ENCODE results near the gene ACTA1.
"Not testable (repeated sequence)": the region's sequence is repeated elsewhere in the genome, so short reads cannot be mapped to it uniquely, and the experiment has no call there.

ACTA1 gene

DNA sequence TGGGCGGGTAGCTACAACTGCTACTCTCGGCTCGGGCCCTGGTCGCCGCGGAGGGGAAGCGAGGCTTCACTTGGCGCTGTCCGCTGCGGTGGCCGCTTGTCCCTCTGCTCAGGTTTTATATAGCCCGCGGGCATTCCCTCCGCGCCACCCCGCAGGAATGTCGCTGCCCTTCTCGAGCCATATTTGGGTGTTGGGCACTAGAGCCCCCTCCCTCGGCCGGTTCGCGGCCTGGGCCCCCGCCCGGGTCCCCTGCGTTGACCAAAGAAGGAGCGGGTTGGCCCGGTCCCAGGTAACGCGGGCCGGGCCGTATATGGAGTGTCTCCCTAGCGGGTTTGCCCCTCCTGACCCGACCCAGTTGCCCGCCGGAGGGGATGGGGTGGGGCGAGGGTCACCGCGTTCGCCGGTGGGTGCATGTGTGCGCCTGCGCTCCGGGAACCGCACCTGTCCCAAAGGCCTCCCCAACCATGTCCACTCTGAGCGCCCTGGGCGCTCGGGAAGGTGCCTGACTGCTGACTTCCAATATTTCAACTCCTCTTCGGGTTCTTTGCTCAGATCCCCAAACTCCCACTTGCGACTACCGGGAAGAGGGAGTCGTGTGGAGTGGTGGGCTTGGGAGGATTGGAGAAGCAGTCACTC, at the start of gene ACTA1:
Gene ACTA1 (minus strand): TSS at position 90 of the 636 bp plus-strand sequence. CDS start 979 bp downstream, outside the sequence.
- DNase-seq, result no peak

GRCh38 chr1:229482511-229482910, 48.6 kb upstream of the ACTA1 start:
- DNase-seq, result no peak

DNA sequence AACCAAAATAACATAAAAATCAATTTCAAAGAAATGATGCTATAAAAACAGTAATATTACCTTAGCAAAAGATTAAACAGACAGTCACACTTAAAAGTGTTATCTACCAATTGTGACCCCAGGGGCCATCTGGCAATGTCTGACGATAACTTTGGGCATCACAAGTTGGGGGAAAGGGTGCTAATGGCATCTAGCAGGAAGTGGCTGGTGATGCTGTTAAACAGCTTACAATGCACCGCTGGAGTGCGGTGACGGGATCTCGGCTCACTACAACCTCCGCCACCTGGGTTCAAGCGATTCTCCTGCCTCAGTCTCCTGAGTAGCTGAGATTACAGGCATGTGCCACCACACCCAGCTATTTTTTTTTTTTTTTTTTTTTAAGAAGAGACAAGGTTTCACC, 46.6 kb upstream of the ACTA1 start:
- no peak for DNase-seq

DNA sequence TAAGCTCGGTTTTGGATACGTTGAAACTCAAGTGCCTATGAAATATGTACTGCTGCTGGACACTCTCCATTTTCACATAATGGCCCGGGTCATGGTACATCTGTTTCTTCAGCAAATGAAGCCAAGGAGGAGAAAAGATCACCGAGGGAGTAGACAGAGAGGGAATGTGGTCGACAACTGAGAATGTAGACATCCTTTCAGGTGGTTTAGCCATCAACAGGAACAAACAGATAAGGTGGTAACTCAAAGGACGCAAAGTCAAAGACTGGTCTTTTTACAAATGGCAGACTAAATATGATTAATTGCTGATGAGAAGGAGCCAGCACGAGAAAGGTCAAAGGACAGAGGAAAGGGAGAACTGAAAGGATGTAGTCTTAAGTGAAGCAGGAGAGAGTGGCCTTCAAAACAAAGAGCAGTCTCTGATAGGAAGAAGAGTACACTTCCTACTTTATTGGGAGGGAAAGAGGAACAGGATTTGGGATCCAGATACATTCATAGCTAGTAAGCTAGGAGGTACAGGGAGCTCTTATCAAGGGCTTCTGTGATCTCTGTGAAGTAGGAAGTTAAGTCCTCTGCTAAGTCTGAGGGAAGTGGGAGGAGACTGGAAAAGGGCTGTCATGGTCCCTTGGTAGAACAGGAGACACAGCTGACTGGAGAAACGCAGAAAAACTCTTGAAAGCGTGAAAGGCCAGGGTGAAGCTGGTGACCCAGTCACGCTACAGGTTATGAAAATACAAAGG, 45.9 kb upstream of the ACTA1 start:
- no peak for DNase-seq

- no peak for DNase-seq
Observed at GRCh38 chr1:229478852-229479251, 45.0 kb upstream of the ACTA1 start.

- DNase-seq, result not testable (repeated sequence)
Observed at GRCh38 chr1:229475859-229476258, 42.0 kb upstream of the ACTA1 start.

GRCh38 chr1:229474509-229474908, 40.6 kb upstream of the ACTA1 start:
- DNase-seq, result no peak

DNA sequence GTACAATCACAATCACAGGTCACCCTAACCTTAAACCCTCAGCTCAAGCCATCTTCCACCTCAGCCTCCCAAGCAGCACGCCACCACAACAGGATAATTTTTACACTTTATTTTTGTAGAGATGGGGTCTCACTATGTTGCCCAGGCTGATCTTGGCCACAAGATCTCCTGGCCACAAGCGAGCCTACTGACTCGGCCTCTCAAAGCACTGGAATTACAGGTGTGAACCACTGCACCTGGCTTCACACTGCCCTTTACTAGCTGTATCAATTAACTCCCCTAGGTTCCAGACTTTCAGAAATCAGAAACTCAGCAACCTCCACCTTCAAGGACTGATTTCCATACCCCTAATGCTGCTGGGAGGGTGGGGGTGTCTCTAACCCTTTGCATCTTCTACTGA, 37.3 kb upstream of the ACTA1 start:
- no peak for DNase-seq

GRCh38 chr1:229470406-229471043, 36.6 kb upstream of the ACTA1 start:
- no peak for DNase-seq

GRCh38 chr1:229466887-229467286, 33.0 kb upstream of the ACTA1 start:
- no peak for DNase-seq

DNA sequence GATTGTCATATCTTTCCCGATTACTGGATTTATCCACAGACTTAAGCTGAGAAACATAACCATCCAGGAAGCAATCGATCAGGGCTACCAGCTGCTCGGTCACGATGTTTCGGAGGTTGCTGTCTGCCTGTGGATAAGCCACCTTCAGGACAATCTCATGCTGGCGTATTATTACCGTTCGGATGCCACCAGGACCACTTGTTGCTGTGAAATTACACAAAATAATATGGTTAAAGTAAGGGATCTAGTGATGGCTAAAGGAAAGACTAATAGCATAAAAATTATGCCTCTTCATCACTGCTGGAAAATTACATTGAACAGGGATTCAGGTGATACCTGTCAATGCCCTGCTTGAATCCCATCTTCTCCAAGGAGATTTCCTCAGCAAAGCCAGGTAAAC, 30.8 kb upstream of the ACTA1 start:
- DNase-seq, result no peak

GRCh38 chr1:229461032-229461668, 27.3 kb upstream of the ACTA1 start:
- no peak for DNase-seq

DNA sequence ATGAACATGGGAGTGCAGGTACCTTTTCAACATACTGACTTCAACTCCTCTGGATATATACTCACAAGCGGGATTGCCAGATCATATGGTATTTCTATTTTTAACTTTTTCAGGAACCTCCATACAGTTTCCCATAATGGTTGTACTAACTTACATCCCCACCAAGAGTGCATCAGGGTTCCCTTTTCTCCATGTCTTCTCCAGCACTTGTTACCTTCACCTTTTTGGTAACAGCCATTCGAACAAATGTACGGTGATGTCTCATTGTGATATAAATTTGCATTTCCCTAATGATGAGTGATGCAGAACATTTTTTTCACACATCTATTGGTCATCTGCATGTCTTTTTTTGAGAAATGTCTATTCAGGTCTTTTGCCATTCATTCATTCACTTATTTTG, 25.9 kb upstream of the ACTA1 start:
- DNase-seq, result no peak

DNA sequence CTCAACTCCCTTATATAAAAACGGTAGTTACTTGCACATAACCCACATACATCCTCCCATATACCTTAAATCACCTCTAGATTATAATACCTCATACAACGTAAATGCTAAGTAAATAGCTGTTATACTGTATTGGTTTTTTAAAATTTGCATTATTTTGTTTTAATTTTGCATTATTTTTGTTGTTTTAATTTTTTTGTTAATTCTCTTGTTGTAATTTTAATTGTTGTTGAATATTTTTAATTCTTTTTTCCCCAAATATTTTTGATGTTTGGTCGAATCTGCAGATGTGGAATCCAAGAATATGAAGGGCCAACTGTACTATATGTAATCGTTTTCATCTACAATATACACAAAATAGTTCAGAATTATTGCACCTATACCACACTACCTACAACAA, 23.5 kb upstream of the ACTA1 start:
- DNase-seq, result no peak

GRCh38 chr1:229456016-229456415, 22.1 kb upstream of the ACTA1 start:
- no peak for DNase-seq

- DNase-seq, result no peak
Observed at GRCh38 chr1:229454056-229454455, 20.2 kb upstream of the ACTA1 start.

- no peak for DNase-seq
Observed at GRCh38 chr1:229452956-229453801, 19.3 kb upstream of the ACTA1 start.

- DNase-seq, result no peak
Observed at GRCh38 chr1:229448845-229449244, 15.0 kb upstream of the ACTA1 start.

DNA sequence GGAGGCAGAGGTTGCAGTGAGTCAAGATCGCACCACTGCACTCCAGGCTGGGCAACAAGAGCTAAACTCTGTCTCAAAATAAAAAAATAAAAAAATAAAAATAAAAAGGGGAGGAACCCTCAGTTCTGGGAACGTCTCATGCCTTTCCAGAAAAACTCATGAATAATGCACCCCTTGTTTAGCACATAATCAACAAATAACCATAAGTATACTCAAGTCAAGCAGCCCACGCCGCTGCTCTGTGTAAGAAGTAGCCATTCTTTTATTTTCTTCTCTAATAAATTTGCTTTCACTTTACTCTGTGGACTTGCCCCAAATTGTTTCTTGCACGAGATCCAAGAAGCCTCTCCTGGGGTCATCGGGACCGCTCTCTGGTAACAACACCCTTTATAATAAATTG, 14.5 kb upstream of the ACTA1 start:
- DNase-seq, result no peak

DNA sequence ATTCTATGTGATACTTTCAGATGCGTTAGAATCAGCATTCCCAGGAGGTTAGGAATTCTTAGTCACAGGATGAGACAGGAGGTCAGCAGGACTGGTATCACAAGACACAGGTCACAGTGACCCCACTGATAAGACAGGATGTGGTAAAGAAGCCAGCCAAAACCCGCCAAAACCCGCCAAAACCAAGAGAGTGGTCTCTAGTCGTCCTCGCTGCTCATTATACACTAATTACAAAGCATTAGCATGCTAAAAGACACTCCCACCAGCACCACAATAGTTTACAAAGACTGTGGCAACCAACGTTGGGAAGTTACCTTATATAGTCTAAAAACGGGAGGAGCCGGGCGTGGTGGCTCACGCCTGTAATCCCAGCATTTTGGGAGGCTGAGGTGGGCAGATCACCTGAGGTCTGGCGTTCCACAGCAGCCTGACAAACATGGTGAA, 13.9 kb upstream of the ACTA1 start:
- DNase-seq, result no peak

DNA sequence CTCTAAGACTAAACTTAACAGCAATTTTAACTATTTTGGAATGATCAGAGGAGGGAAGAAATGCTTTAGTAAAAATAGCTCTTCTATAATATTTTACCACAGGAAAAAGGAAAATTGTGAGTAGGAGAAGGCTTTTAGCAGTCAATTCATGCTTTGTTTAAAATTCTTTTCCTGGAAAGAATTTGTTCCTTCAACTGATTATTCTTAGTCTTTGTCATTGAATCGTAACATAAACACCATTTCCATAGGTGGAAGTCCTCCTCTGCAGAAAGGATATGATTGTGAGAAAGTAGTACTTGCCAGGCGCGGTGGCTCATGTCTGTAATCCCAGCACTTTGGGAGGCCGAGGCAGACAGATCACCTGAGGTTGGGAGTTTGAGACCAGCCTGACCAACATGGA, 11.9 kb upstream of the ACTA1 start:
- DNase-seq, result no peak

- DNase-seq, result no peak
Observed at GRCh38 chr1:229440851-229441537, 7.1 kb upstream of the ACTA1 start.
